ENCODE data around the gene KIF1A.
"Not testable (repeated sequence)": the region's sequence is repeated elsewhere in the genome, so short reads cannot be mapped to it uniquely, and the experiment has no call there.

The KIF1A gene

DNA sequence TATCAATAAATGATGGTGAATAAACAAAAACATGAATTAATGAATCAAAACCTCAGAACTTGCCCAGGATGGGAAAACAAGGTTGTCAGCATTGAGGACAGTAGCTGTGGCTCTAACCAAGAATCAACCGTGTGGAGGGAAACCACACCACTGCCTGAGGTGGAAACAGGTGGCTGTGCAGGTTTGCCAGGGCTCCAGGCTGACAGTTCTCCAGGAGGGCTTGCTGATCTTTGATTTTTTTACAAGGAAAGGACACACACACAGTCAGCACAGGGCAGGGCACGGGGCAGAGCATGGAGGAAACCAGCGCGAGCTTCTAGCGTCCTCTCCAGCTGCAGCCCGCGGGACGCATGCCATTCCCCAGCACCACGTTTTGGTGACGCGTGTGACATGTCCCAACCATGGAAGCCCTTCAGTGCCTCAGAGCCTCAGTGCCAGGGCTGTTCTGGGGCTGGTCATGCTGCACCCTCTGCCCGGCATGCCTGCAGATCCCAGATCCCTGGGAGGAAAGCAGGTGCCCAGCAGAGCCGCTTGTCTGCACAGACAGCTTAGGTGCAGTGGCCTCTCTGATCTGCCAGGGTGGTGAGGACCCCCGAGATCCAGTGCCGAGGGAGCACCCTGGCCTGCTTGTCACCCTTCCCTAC, 32.8 kb upstream of the KIF1A start:
- Mint-ChIP-seq H3K27me3 (peaks cover 3% of the 10 kb centered on the region), H3K27ac (no peak overlapping the region), H3K9me3 (peaks cover 8% of the 10 kb centered on the region), H3K4me3 (no peak overlapping the region), H3K4me1 (ENCODE audit: low read depth) (no peaks in the 10 kb centered on the region), H3K36me3 (ENCODE audit: low read depth) (no peaks in the 10 kb centered on the region)

GRCh38 chr2:240851078-240851991, 31.3 kb upstream of the KIF1A start:
- H3K36me3 Mint-ChIP-seq (ENCODE audit: low read depth): no peaks in the 10 kb centered on the region
- peaks cover 3% of the 10 kb centered on the region for H3K27me3 Mint-ChIP-seq
- no peaks in the 10 kb centered on the region for H3K4me1 Mint-ChIP-seq (ENCODE audit: low read depth)
- no peak overlapping the region for H3K27ac Mint-ChIP-seq
- H3K9me3 Mint-ChIP-seq: peaks cover 8% of the 10 kb centered on the region
- no peak overlapping the region for H3K4me3 Mint-ChIP-seq

DNA sequence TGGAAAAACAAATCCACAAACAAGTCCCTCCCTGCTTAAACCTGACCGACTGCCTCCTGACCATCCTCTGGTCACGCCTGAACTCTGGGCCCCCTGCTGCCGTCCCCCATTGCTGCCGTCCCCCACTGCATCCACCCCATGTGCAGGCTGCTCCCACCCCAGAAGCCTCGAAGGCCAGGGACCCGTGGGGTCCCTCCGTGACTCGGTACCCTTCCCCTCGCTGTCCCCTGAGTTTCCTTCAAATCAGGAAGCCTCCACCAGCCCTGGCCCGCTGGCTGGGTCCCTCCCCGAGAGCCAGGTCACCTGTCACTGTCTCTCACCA, 30.7 kb upstream of the KIF1A start:
- Mint-ChIP-seq H3K4me1 (ENCODE audit: low read depth) (no peaks in the 10 kb centered on the region), H3K36me3 (ENCODE audit: low read depth) (no peaks in the 10 kb centered on the region), H3K4me3 (no peak overlapping the region), H3K27me3 (peaks cover 3% of the 10 kb centered on the region), H3K9me3 (peaks cover 8% of the 10 kb centered on the region), H3K27ac (no peak overlapping the region)

GRCh38 chr2:240850026-240850425, 30.0 kb upstream of the KIF1A start:
- no peak overlapping the region for H3K4me3 Mint-ChIP-seq
- H3K36me3 Mint-ChIP-seq (ENCODE audit: low read depth): no peaks in the 10 kb centered on the region
- H3K27me3 Mint-ChIP-seq: peaks cover 6% of the 10 kb centered on the region
- no peak overlapping the region for H3K27ac Mint-ChIP-seq
- no peaks in the 10 kb centered on the region for H3K4me1 Mint-ChIP-seq (ENCODE audit: low read depth)
- peaks cover 11% of the 10 kb centered on the region for H3K9me3 Mint-ChIP-seq

GRCh38 chr2:240848900-240849680, 29.1 kb upstream of the KIF1A start:
- H3K27me3 Mint-ChIP-seq: peaks cover 9% of the 10 kb centered on the region
- no peak overlapping the region for H3K27ac Mint-ChIP-seq
- no peaks in the 10 kb centered on the region for H3K4me1 Mint-ChIP-seq (ENCODE audit: low read depth)
- no peak overlapping the region for H3K4me3 Mint-ChIP-seq
- peaks cover 8% of the 10 kb centered on the region for H3K9me3 Mint-ChIP-seq
- no peaks in the 10 kb centered on the region for H3K36me3 Mint-ChIP-seq (ENCODE audit: low read depth)

DNA sequence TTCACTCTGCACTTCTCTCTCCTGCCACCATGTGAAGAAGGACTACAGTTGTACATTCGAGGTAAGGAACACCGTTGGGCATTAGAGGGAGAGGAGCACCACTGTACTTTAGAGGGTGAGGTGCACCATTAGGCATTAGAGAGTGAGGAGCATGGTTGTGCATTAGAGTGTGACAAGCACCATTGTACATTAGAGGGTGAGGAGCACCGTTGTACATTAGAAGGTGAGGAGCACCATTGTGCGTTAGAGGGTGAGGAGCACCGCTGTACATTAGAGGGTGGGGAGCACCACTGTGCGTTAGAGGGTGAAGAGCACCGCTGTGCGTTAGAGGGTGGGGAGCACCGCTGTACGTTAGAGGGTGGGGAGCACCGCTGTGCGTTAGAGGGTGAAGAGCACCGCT, 27.8 kb upstream of the KIF1A start:
- Mint-ChIP-seq H3K36me3 (ENCODE audit: low read depth) (no peaks in the 10 kb centered on the region), H3K4me3 (no peak overlapping the region), H3K4me1 (ENCODE audit: low read depth) (no peaks in the 10 kb centered on the region), H3K27ac (no peak overlapping the region), H3K27me3 (peaks cover 9% of the 10 kb centered on the region), H3K9me3 (peaks cover 7% of the 10 kb centered on the region)

DNA sequence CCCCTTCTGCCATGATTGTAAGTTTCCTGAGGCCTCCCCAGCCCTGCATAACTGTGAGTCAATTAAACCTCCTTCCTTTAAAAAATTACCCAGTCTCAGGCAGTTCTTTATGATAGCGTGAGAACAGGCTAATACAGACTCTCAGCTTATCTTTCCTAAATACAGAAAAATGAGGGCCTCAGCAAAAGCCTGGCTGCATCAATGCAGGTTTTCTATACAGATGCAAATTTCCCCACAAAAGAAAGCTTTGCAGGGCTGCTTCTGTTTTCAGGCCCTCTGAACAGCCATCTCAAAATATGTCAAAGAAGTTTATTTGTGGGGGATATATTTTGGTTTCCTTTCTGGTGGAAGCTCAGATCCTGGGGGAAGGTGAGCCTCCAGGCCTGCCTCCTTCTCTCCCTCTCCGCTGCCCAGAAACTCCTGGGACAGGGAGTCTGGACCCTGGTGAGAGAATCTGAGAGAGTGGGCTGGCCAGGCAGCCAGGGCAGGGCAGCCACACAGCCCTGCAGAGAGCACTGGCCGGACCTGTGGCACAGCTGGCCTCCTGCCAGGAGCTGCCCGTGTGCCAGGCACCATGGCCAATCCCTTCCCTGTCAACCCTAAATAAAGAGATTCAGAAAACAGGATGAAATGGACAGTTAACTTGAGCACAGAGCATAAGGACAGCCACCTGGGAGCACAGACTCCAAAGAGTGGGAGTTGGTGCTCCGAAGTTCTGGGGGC, 27.0 kb upstream of the KIF1A start:
- Mint-ChIP-seq H3K4me1 (ENCODE audit: low read depth) (no peaks in the 10 kb centered on the region), H3K4me3 (no peak overlapping the region), H3K9me3 (peaks cover 7% of the 10 kb centered on the region), H3K36me3 (ENCODE audit: low read depth) (no peaks in the 10 kb centered on the region), H3K27me3 (peaks cover 6% of the 10 kb centered on the region), H3K27ac (no peak overlapping the region)

GRCh38 chr2:240846309-240846708, 26.3 kb upstream of the KIF1A start:
- not testable (repeated sequence) for H3K27ac Mint-ChIP-seq; H3K4me3 Mint-ChIP-seq; H3K4me1 Mint-ChIP-seq (ENCODE audit: low read depth); H3K36me3 Mint-ChIP-seq (ENCODE audit: low read depth); H3K9me3 Mint-ChIP-seq; H3K27me3 Mint-ChIP-seq

DNA sequence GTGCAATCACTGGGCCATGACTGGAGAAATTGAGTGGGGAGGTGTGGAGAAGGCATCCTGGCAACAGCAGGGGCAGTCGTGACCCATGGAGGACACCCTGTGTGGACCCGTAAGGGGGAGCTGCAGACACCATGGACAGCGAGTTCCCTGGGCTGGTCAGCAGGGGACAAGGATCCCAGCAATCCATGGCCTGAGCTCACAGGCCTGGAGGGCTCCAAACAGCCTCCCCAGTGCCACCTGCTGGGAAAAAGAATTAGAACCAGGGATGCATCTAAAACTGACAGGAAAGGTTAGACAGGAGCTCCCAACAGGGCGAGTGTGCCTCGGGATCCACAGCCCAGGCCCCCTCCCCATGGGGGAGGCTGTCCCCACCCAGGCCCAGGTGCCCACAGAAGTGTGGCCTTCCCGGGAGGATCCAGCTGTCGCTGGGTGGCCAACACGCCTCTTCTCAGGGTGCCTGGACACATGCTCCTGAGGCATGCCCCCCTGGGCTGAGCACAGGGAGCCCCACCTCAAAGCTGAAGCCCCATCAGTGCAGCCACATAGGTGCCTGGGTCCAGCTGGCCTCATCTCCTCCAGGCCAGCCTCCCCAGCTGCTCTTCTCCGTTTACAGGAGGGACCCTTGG, 20.5 kb upstream of the KIF1A start:
- H3K36me3 Mint-ChIP-seq (ENCODE audit: low read depth): no peaks in the 10 kb centered on the region
- H3K27me3 Mint-ChIP-seq: peaks cover 13% of the 10 kb centered on the region
- H3K9me3 Mint-ChIP-seq: peaks cover 7% of the 10 kb centered on the region
- no peak overlapping the region for H3K4me3 Mint-ChIP-seq
- no peak overlapping the region for H3K27ac Mint-ChIP-seq
- H3K4me1 Mint-ChIP-seq (ENCODE audit: low read depth): no peaks in the 10 kb centered on the region

DNA sequence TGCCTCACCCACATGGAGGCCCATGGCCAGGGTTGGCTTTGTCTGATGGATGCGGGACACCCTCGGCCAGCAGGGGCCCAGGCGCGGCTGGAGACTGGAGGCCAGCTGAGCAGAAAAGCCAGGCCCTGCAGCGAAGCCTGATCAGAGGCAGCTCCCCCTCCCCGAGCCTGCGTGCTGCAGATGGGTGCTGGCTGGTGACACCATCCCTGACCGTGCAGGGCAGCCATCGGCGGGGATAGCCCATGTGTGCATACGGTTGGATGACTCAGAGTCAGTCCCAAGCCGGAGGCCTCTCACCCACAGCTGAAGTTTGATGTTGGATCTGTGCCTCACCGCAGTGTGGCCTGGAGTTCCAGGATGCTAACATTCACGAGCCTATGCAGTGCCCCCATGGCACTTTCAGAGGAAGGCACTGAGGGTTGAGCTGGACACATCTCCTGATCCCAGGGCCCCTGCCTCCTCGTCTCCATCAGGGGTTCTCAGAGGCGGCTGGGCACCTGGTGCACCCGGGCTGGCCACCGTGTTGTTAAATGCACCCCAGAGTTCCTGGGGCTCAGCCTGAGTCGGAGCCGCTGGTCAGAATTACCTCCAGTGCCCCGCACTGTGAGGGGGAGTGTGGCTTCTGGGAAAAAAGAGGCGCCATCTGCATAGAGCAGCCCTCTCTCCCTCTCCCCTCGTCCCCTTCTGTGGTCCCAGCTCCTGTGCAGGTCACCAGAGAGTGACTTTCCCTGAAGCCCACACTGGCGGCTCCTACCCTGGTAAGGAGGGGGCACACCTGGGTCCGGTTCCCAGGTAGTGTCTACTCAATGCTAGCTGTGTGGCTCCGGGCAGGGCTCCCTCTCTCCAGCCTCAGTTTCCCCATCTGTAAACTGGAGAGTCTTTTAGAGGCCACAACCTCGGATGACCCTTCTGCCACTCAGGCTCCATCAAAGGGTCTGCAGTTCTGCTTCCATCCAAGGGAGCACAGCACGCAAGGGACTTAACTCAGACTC, 19.4 kb upstream of the KIF1A start:
- H3K4me1 Mint-ChIP-seq (ENCODE audit: low read depth): no peaks in the 10 kb centered on the region
- no peak overlapping the region for H3K27ac Mint-ChIP-seq
- no peaks in the 10 kb centered on the region for H3K36me3 Mint-ChIP-seq (ENCODE audit: low read depth)
- no peaks in the 10 kb centered on the region for H3K9me3 Mint-ChIP-seq
- H3K4me3 Mint-ChIP-seq: no peak overlapping the region
- peaks cover 7% of the 10 kb centered on the region for H3K27me3 Mint-ChIP-seq

GRCh38 chr2:240837621-240838020, 17.6 kb upstream of the KIF1A start:
- no peak overlapping the region for H3K27ac Mint-ChIP-seq

GRCh38 chr2:240836781-240837467, 16.9 kb upstream of the KIF1A start:
- Mint-ChIP-seq H3K27me3 (peaks cover 7% of the 10 kb centered on the region), H3K9me3 (no peaks in the 10 kb centered on the region), H3K4me1 (ENCODE audit: low read depth) (peaks cover under 1% of the 10 kb centered on the region)

More at GRCh38 chr2:240837621-240838020, 17.6 kb upstream of the KIF1A start:
- Mint-ChIP-seq H3K9me3 (no peaks in the 10 kb centered on the region), H3K4me3 (no peak overlapping the region), H3K27me3 (peaks cover 7% of the 10 kb centered on the region), H3K36me3 (ENCODE audit: low read depth) (no peaks in the 10 kb centered on the region), H3K4me1 (ENCODE audit: low read depth) (no peaks in the 10 kb centered on the region)

DNA sequence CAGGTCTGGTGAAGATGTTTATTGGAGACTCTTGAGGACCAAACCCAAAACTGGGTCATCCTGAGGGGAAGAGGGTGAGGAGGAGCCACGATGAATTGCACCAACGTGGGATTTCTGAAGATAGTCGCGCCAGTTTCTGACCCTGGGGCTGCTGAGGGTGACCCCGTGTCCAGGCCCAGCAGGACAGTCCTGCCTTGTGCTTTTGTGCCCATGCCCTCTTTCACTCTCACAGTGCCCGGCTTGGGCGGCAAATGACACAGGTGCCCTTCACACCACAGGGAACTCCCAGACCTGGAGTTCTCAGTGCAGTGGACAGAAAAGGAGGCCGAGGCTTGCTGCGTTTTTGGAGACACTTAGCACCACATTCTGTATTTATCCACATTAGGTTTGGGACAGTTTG, 15.5 kb upstream of the KIF1A start:
- Mint-ChIP-seq H3K27ac (no peak overlapping the region), H3K27me3 (peaks cover 13% of the 10 kb centered on the region), H3K4me1 (ENCODE audit: low read depth) (peaks cover 9% of the 10 kb centered on the region), H3K9me3 (no peaks in the 10 kb centered on the region), H3K4me3 (no peak overlapping the region), H3K36me3 (ENCODE audit: low read depth) (no peaks in the 10 kb centered on the region)

More at GRCh38 chr2:240836781-240837467, 16.9 kb upstream of the KIF1A start:
- Mint-ChIP-seq H3K36me3 (ENCODE audit: low read depth) (no peaks in the 10 kb centered on the region), H3K27ac (no peak overlapping the region), H3K4me3 (no peak overlapping the region)

All from stimulated activated naive CD8-positive, alpha-beta T cell treated with anti-CD3 and anti-CD28 coated beads, Interleukin-15, Interleukin-2, amounts not matched to agents 100 ng/mL and 50 ng/mL, for 24 hours (primary cell).